ENCODE data around the gene GPR18. TPM values are rescaled to one million over a fixed set of nuclear protein-coding genes. Genes with fewer than 3 reads are reported as not detected.

The GPR18 gene
- total and polyA plus RNA-seq, 2 of the 13 experiments (the other 11 are each of a cell fraction or from before 2014, with no cell fraction given) = not detected

DNA sequence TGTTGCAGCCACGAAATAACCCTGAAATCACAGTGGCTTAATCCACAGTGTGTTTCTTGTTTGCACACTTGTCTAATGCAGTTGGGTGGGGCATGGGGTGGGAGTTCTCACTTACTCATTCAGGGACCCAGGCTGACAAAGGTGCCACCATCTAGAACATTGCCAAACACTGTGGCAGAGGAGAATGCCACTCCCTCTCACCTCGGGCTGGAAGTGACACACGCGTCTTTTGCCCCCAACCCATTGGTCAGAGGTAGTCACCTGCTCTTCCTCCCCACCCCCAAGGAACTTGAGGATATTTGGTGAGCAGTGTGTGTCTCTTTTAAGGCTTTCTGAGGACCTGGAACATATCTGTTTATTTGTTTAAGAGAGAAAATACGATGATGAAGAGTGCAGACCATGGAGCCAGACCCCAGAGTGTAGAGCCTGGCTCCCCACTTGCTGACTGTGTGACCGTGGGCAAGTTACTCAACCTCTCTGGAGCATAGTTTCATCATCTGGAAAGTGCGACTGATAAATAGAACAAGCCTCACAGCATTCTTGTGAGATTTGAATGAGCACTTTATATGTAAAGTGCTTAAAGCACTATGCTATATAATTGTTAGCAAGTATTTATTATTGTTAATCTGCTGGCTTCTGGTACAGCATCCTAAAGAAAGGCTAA lies 31.6 kb upstream of the GPR18 start:
- no TSS peak for BruUV-seq (replicated peaks)
- FAIRE-seq (no peak), DNase-seq (ENCODE audit: low spot score) (no peak), ATAC-seq (no peak)
- H3K4me1 ChIP-seq (ENCODE audit: insufficient read depth, low read length) = peaks cover 14% of the 10 kb centered on the region
- peaks cover 2 to 6% of the 10 kb centered on the region in 2 experiments; a peak in 3 of 5 replicates for H3K36me3 ChIP-seq (replicated peaks in 1 of 2; ENCODE audit: control insufficient read depth in 1 of 2, insufficient read depth in 2 of 2, low read length in 2 of 2)
- H3K9me3 ChIP-seq (ENCODE audit: low read length) = no peaks in the 10 kb centered on the region
- H2AFZ ChIP-seq (ENCODE audit: low read length) = no peak overlapping the region
- no peaks in the 10 kb centered on the region for H3K27me3 ChIP-seq (ENCODE audit: control insufficient read depth in 1 of 2, insufficient read depth in 2 of 2, low read length in 2 of 2)
- CTCF ChIA-PET (ENCODE audit: low intra/inter-chr PET ratio, low total read pairs) = no interaction called here
- POLR2A ChIA-PET = no interaction called here
- 95% methylated on average over 7 of the region's 7 CpGs for WGBS (ENCODE audit: low lambda C conversion rate)
- H3K4me3 ChIP-seq (replicated peaks in 1 of 3; ENCODE audit: insufficient read depth in 1 of 3, low read depth in 2 of 3, low read length in 3 of 3) = no peak overlapping the region
- no peak overlapping the region for H3K4me2 ChIP-seq (ENCODE audit: low read depth, low read length)
- H3K79me2 ChIP-seq (ENCODE audit: insufficient read depth, low read length) = no peaks in the 10 kb centered on the region
- in situ Hi-C loops (cut with HindIII; ENCODE audit: extremely low pct_ligation_motif_present, low pct_unique_long_range_greater_than_20kb) = no loop called here
- H3K9ac ChIP-seq (ENCODE audit: insufficient read depth, low read depth, low read length) = no peak overlapping the region
- intact Hi-C loops (cut with micrococcal nuclease; ENCODE audit: unreplicated experiment) = no loop called here
- no peaks in the 10 kb centered on the region for H4K20me1 ChIP-seq (ENCODE audit: insufficient read depth, low read length)
- TF ChIP-seq ATRX (CRISPR knock-in tag; IDR thresholded peaks at IDR 0.05; ENCODE audit: borderline replicate concordance) (no peak), ZNF12 (CRISPR knock-in tag; IDR thresholded peaks at IDR 0.05) (no peak), AGO2 (optimal IDR thresholded peaks at IDR 0.05; ENCODE audit: low read depth, low read length) (no peak), SMAD9 (CRISPR knock-in tag; IDR thresholded peaks at IDR 0.05) (no peak), ZNF644 (CRISPR knock-in tag; IDR thresholded peaks at IDR 0.05; ENCODE audit: low read depth) (no peak), ZFY (CRISPR knock-in tag; IDR thresholded peaks at IDR 0.05) (no peak), NFIB (CRISPR knock-in tag; IDR thresholded peaks at IDR 0.05; ENCODE audit: borderline replicate concordance) (no peak)
- TF ChIP-seq, protein P1, sequence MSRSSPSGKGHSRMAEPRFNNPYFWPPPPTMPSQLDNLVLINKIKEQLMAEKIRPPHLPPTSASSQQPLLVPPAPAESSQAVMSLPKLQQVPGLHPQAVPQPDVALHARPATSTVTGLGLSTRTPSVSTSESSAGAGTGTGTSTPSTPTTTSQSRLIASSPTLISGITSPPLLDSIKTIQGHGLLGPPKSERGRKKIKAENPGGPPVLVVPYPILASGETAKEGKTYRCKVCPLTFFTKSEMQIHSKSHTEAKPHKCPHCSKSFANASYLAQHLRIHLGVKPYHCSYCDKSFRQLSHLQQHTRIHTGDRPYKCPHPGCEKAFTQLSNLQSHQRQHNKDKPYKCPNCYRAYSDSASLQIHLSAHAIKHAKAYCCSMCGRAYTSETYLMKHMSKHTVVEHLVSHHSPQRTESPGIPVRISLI (CRISPR knock-in tag; IDR thresholded peaks at IDR 0.05; ENCODE audit: borderline replicate concordance) = no peak
- TF ChIP-seq, protein P2, sequence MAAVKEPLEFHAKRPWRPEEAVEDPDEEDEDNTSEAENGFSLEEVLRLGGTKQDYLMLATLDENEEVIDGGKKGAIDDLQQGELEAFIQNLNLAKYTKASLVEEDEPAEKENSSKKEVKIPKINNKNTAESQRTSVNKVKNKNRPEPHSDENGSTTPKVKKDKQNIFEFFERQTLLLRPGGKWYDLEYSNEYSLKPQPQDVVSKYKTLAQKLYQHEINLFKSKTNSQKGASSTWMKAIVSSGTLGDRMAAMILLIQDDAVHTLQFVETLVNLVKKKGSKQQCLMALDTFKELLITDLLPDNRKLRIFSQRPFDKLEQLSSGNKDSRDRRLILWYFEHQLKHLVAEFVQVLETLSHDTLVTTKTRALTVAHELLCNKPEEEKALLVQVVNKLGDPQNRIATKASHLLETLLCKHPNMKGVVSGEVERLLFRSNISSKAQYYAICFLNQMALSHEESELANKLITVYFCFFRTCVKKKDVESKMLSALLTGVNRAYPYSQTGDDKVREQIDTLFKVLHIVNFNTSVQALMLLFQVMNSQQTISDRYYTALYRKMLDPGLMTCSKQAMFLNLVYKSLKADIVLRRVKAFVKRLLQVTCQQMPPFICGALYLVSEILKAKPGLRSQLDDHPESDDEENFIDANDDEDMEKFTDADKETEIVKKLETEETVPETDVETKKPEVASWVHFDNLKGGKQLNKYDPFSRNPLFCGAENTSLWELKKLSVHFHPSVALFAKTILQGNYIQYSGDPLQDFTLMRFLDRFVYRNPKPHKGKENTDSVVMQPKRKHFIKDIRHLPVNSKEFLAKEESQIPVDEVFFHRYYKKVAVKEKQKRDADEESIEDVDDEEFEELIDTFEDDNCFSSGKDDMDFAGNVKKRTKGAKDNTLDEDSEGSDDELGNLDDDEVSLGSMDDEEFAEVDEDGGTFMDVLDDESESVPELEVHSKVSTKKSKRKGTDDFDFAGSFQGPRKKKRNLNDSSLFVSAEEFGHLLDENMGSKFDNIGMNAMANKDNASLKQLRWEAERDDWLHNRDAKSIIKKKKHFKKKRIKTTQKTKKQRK (IDR thresholded peaks at IDR 0.05; ENCODE audit: low read length) = no peak
- TF ChIP-seq, protein P3, sequence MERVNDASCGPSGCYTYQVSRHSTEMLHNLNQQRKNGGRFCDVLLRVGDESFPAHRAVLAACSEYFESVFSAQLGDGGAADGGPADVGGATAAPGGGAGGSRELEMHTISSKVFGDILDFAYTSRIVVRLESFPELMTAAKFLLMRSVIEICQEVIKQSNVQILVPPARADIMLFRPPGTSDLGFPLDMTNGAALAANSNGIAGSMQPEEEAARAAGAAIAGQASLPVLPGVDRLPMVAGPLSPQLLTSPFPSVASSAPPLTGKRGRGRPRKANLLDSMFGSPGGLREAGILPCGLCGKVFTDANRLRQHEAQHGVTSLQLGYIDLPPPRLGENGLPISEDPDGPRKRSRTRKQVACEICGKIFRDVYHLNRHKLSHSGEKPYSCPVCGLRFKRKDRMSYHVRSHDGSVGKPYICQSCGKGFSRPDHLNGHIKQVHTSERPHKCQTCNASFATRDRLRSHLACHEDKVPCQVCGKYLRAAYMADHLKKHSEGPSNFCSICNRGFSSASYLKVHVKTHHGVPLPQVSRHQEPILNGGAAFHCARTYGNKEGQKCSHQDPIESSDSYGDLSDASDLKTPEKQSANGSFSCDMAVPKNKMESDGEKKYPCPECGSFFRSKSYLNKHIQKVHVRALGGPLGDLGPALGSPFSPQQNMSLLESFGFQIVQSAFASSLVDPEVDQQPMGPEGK (CRISPR knock-in tag; IDR thresholded peaks at IDR 0.05) = no peak
- TF ChIP-seq, protein P4, sequence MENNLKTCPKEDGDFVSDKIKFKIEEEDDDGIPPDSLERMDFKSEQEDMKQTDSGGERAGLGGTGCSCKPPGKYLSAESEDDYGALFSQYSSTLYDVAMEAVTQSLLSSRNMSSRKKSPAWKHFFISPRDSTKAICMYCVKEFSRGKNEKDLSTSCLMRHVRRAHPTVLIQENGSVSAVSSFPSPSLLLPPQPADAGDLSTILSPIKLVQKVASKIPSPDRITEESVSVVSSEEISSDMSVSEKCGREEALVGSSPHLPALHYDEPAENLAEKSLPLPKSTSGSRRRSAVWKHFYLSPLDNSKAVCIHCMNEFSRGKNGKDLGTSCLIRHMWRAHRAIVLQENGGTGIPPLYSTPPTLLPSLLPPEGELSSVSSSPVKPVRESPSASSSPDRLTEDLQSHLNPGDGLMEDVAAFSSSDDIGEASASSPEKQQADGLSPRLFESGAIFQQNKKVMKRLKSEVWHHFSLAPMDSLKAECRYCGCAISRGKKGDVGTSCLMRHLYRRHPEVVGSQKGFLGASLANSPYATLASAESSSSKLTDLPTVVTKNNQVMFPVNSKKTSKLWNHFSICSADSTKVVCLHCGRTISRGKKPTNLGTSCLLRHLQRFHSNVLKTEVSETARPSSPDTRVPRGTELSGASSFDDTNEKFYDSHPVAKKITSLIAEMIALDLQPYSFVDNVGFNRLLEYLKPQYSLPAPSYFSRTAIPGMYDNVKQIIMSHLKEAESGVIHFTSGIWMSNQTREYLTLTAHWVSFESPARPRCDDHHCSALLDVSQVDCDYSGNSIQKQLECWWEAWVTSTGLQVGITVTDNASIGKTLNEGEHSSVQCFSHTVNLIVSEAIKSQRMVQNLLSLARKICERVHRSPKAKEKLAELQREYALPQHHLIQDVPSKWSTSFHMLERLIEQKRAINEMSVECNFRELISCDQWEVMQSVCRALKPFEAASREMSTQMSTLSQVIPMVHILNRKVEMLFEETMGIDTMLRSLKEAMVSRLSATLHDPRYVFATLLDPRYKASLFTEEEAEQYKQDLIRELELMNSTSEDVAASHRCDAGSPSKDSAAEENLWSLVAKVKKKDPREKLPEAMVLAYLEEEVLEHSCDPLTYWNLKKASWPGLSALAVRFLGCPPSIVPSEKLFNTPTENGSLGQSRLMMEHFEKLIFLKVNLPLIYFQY (CRISPR knock-in tag; IDR thresholded peaks at IDR 0.05; ENCODE audit: borderline replicate concordance) = no peak
- TF ChIP-seq, protein P5, sequence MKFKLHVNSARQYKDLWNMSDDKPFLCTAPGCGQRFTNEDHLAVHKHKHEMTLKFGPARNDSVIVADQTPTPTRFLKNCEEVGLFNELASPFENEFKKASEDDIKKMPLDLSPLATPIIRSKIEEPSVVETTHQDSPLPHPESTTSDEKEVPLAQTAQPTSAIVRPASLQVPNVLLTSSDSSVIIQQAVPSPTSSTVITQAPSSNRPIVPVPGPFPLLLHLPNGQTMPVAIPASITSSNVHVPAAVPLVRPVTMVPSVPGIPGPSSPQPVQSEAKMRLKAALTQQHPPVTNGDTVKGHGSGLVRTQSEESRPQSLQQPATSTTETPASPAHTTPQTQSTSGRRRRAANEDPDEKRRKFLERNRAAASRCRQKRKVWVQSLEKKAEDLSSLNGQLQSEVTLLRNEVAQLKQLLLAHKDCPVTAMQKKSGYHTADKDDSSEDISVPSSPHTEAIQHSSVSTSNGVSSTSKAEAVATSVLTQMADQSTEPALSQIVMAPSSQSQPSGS (CRISPR knock-in tag; IDR thresholded peaks at IDR 0.05) = no peak
- H3K27ac ChIP-seq (ENCODE audit: extremely low read length, insufficient read depth, low read length) = no peak overlapping the region
